ENCODE results near the gene USP32. TPM values are rescaled to one million over a fixed set of nuclear protein-coding genes. Genes with fewer than 3 reads are reported as not detected.

USP32 gene
- total RNA-seq, 1 experiment from 2014 or later, result 73.5 TPM

DNA sequence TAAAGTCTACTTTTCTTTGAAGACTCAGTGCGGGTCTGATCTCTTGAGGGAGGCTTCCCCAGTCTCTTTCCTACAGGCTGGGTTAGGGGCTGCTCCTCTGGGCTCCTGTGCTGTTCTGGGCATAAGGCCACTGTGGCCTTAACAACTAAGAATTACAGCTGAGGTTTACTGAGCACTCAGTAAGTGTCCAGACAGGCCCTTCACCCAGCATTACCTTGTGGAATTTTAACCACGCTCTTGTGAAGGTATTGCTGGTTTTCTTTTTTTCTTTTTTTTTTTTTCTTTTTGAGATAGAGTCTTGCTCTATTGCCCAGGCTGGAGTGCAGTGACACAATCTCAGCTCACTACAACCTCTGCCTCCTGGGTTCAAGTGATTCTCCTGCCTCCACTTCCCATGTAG lies 245.7 kb downstream of the USP32 start:
- Histone ChIP-seq H2BK15ac (ENCODE audit: low read depth, low read length) (no peak overlapping the region), H3K9me3 (ENCODE audit: control insufficient read depth, low read depth, low read length) (no peaks in the 10 kb centered on the region), H3K23ac (ENCODE audit: insufficient read length, low read depth, low read length) (no peak overlapping the region), H4K8ac (replicated peaks; ENCODE audit: insufficient read length, low read depth, low read length) (no peak overlapping the region), H3K56ac (ENCODE audit: insufficient read length, low read depth, low read length) (no peak overlapping the region), H3K27me3 (ENCODE audit: insufficient read depth, low read length) (peaks cover 20% of the 10 kb centered on the region), H3K79me1 (ENCODE audit: insufficient read depth, low read depth, low read length, poor library complexity, severe bottlenecking) (no peaks in the 10 kb centered on the region), H3K79me2 (ENCODE audit: insufficient read depth, low read length) (no peaks in the 10 kb centered on the region), H2BK5ac (ENCODE audit: insufficient read length, low read length) (no peak overlapping the region), H4K5ac (ENCODE audit: insufficient read length, low read depth, low read length) (no peak overlapping the region), H3K4me2 (ENCODE audit: insufficient read depth, insufficient read length, low read length) (no peak overlapping the region), H2BK20ac (ENCODE audit: low read depth, low read length, poor library complexity, severe bottlenecking) (no peak overlapping the region), H3K4ac (ENCODE audit: low read depth, low read length) (no peak overlapping the region), H3K14ac (ENCODE audit: insufficient read depth, low read length) (no peak overlapping the region), H3K18ac (ENCODE audit: insufficient read length, low read depth, low read length) (no peak overlapping the region), H3K27ac (ENCODE audit: insufficient read length, low read depth, low read length) (no peak overlapping the region), H3T11ph (ENCODE audit: low read length) (no peak overlapping the region), H2BK120ac (ENCODE audit: low read depth, low read length, poor library complexity, severe bottlenecking) (no peak overlapping the region), H3K23me2 (ENCODE audit: insufficient read length, low read depth, low read length, poor library complexity, severe bottlenecking) (peaks cover 16% of the 10 kb centered on the region), H2BK12ac (ENCODE audit: insufficient read length, low read depth, low read length) (no peak overlapping the region), H4K91ac (ENCODE audit: insufficient read length, low read depth, low read length) (no peak overlapping the region), H4K20me1 (ENCODE audit: control insufficient read depth, insufficient read depth, insufficient read length) (no peaks in the 10 kb centered on the region), H3K9ac (ENCODE audit: extremely low read depth, insufficient read length, low read length) (no peak overlapping the region), H2AK5ac (ENCODE audit: insufficient read length, low read length) (no peak overlapping the region), H3K4me1 (ENCODE audit: insufficient read depth, low read length) (peaks cover 15% of the 10 kb centered on the region), H2AFZ (ENCODE audit: low read length) (no peak overlapping the region)
- peaks cover 56 to 78% of the 10 kb centered on the region in 2 experiments for H3K4me1 Mint-ChIP-seq
- H3K36me3 Mint-ChIP-seq (ENCODE audit: insufficient read depth in 1 of 3, low read depth in 3 of 3), result no peaks in the 10 kb centered on the region
- no peaks in the 10 kb centered on the region; a peak in 1 of 5 replicates for H3K9me3 Mint-ChIP-seq
- TF ChIP-seq, protein P1, sequence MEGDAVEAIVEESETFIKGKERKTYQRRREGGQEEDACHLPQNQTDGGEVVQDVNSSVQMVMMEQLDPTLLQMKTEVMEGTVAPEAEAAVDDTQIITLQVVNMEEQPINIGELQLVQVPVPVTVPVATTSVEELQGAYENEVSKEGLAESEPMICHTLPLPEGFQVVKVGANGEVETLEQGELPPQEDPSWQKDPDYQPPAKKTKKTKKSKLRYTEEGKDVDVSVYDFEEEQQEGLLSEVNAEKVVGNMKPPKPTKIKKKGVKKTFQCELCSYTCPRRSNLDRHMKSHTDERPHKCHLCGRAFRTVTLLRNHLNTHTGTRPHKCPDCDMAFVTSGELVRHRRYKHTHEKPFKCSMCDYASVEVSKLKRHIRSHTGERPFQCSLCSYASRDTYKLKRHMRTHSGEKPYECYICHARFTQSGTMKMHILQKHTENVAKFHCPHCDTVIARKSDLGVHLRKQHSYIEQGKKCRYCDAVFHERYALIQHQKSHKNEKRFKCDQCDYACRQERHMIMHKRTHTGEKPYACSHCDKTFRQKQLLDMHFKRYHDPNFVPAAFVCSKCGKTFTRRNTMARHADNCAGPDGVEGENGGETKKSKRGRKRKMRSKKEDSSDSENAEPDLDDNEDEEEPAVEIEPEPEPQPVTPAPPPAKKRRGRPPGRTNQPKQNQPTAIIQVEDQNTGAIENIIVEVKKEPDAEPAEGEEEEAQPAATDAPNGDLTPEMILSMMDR (conservative IDR thresholded peaks at IDR 0.05), result no peak
- no peak overlapping the region for H3K4me3 Mint-ChIP-seq
- no peak for DNase-seq
- H3K27me3 Mint-ChIP-seq (ENCODE audit: low read depth), result peaks cover 80% of the 10 kb centered on the region
- no CpG with 5 or more reads among the region's 2 CpGs for WGBS (ENCODE audit: extremely low coverage, insufficient read length, low lambda C conversion rate)
- H3K27ac Mint-ChIP-seq, result no peak overlapping the region
